ENCODE results near the gene PCCA.
"Not testable (repeated sequence)": the region's sequence is repeated elsewhere in the genome, so short reads cannot be mapped to it uniquely, and the experiment has no call there.

DNA sequence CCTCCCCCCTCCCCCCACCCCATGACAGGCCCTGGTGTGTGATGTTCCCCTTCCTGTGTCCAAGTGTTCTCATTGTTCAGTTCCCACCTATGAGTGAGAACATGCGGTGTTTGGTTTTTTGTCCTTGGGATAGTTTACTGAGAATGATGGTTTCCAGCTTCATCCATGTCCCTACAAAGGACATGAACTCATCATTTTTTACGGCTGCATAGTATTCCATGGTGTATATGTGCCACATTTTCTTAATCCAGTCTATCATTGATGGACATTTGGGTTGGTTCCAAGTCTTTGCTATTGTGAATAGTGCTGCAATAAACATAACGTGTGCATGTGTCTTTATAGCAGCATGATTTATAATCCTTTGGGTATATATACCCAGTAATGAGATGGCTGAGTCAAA is 229.6 kb downstream of the PCCA start:
- TF ChIP-seq, protein P1, sequence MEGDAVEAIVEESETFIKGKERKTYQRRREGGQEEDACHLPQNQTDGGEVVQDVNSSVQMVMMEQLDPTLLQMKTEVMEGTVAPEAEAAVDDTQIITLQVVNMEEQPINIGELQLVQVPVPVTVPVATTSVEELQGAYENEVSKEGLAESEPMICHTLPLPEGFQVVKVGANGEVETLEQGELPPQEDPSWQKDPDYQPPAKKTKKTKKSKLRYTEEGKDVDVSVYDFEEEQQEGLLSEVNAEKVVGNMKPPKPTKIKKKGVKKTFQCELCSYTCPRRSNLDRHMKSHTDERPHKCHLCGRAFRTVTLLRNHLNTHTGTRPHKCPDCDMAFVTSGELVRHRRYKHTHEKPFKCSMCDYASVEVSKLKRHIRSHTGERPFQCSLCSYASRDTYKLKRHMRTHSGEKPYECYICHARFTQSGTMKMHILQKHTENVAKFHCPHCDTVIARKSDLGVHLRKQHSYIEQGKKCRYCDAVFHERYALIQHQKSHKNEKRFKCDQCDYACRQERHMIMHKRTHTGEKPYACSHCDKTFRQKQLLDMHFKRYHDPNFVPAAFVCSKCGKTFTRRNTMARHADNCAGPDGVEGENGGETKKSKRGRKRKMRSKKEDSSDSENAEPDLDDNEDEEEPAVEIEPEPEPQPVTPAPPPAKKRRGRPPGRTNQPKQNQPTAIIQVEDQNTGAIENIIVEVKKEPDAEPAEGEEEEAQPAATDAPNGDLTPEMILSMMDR (IDR thresholded peaks at IDR 0.05), result not testable (repeated sequence)
- not testable (repeated sequence) for TF ChIP-seq POLR2AphosphoS5, POLR2A (IDR thresholded peaks at IDR 0.05)

All from suprapubic skin (tissue), 4 donors.